HCT116 (cell line): ENCODE data around the gene ZNFX1. TPM values are rescaled to one million over a fixed set of nuclear protein-coding genes. Genes with fewer than 3 reads are reported as not detected.
A peak's percentile ranks its signal among the peaks of the same experiment; 100 is the strongest.

Experiments used
- ATAC-seq: fragments of 200-7000 bp; cut with Tn5 transposase; 2 replicates; pipeline ENCODE4 v1.9.1; 2020; ENCODE audit warnings: mild to moderate bottlenecking, moderate library complexity
- BruUV-seq: library from RNA; stranded (reverse); fragments of 400-500 nt; replicated peaks from 2 replicates; lab custom pipeline; 2021; lab: Mats Ljungman, UMichigan
- CTCF ChIA-PET: fragments of 300-600 bp; sonication (Branson Sonifier 250); formaldehyde crosslinking; loops from one replicate; lab custom pipeline; 2021; ENCODE audit warnings: antibody characterized with exemption; lab: Charles Lee
- POLR2A ChIA-PET: fragments of 300-600, 350-600 bp; sonication (Branson Sonifier 250); formaldehyde crosslinking; loops from one replicate; lab custom pipeline; 2021; ENCODE audit warnings: antibody characterized with exemption; lab: Charles Lee
- RAD21 ChIA-PET, 2 experiments: fragments of 300-600 bp; sonication (Branson Sonifier 250); formaldehyde crosslinking; loops; one replicate each; lab custom pipeline; 2023; ENCODE audit warnings: low total read pairs in 2 of 2; ENCODE audit not compliant: uncharacterized antibody in 2 of 2, unreplicated experiment in 2 of 2, low non-redundant PET in 1 of 2; lab: Charles Lee
- DNase-seq: peaks from one replicate; pipeline ENCODE4 v3.0.0-alpha.2; 2010; ENCODE audit warnings: low read depth, low spot score
- H2AFZ ChIP-seq: fragments of 200-600 bp; shearing (Covaris generic), sonication (generic); 2 replicates; pipeline ENCODE4 v1.6.1; 2017; ENCODE audit warnings: low read depth, mixed run types, mixed read lengths, antibody characterized with exemption, low read length; ENCODE audit not compliant: poor library complexity, severe bottlenecking
- H3K27ac ChIP-seq: 2 replicates; pipeline ENCODE4 v1.5.1; 2012; ENCODE audit warnings: low read depth, low read length
- H3K27me3 ChIP-seq: fragments of 200-600 bp; sonication (generic); 2 replicates; pipeline ENCODE4 v1.6.1; 2016; ENCODE audit warnings: mixed run types, low read length, mixed read lengths; ENCODE audit not compliant: insufficient read depth
- H3K36me3 ChIP-seq, 2 experiments: fragments of 200-500 bp in 1 of 2; fragments of 200-600 bp in 1 of 2; sonication (Bioruptor generic) in 1 of 2; sonication (generic) in 1 of 2; 2 replicates each; pipeline versions ENCODE4 v1.5.1 to v1.6.1; 2014 to 2016; ENCODE audit warnings: low read length in 2 of 2, inconsistent platforms in 1 of 2, mixed read lengths in 1 of 2, mixed run types in 1 of 2; ENCODE audit not compliant: insufficient read depth in 2 of 2, control insufficient read depth in 1 of 2
- H3K4me1 ChIP-seq, 2 experiments: fragments of 200-600 bp in 1 of 2; sonication (generic) in 1 of 2; 2 replicates each; pipeline versions ENCODE4 v1.5.1 to v1.6.1; 2012 to 2017; ENCODE audit warnings: low read length in 2 of 2, inconsistent platforms in 1 of 2, mild to moderate bottlenecking in 1 of 2, mixed read lengths in 1 of 2, mixed run types in 1 of 2, moderate library complexity in 1 of 2; ENCODE audit not compliant: insufficient read depth in 2 of 2, control insufficient read depth in 1 of 2
- H3K4me2 ChIP-seq: fragments of 200-600 bp; sonication (generic); 2 replicates; pipeline ENCODE4 v1.6.1; 2017; ENCODE audit warnings: mixed run types, low read length, mixed read lengths
- H3K4me3 ChIP-seq, 2 experiments: fragments of 200-600 bp in 1 of 2; sonication (generic) in 1 of 2; replicated peaks in 1 of 2; 2 replicates each; pipeline ENCODE4 v1.5.1; 2011 to 2016; ENCODE audit warnings: low read length in 2 of 2, control low read depth in 1 of 2, low read depth in 1 of 2, mild to moderate bottlenecking in 1 of 2, mixed read lengths in 1 of 2, mixed run types in 1 of 2
- H3K79me2 ChIP-seq: fragments of 200-600 bp; sonication (generic); 2 replicates; pipeline ENCODE4 v1.6.1; 2017; ENCODE audit warnings: mild to moderate bottlenecking, mixed run types, low read length, moderate library complexity, mixed read lengths; ENCODE audit not compliant: insufficient read depth
- H3K9ac ChIP-seq: fragments of 200-600 bp; sonication (generic); 2 replicates; pipeline ENCODE4 v1.6.1; 2016; ENCODE audit warnings: low read length, mixed read lengths
- H3K9me2 ChIP-seq: fragments of 200-600 bp; sonication (generic), shearing (Covaris generic); 2 replicates; pipeline ENCODE4 v1.6.1; 2017; ENCODE audit warnings: mixed run types, mild to moderate bottlenecking, moderate library complexity; ENCODE audit not compliant: insufficient read depth
- H3K9me3 ChIP-seq, 2 experiments: fragments of 200-500 bp in 1 of 2; fragments of 200-600 bp in 1 of 2; sonication (Bioruptor generic) in 1 of 2; sonication (generic) in 1 of 2; 2 replicates each; pipeline ENCODE4 v1.6.1; 2014 to 2017; ENCODE audit warnings: low read length in 2 of 2, mixed read lengths in 2 of 2, inconsistent platforms in 1 of 2, low read depth in 1 of 2, mild to moderate bottlenecking in 1 of 2, mixed run types in 1 of 2, moderate library complexity in 1 of 2; ENCODE audit not compliant: control insufficient read depth in 1 of 2, insufficient read depth in 1 of 2
- H4K20me1 ChIP-seq: fragments of 200-600 bp; sonication (generic), shearing (Covaris generic); 2 replicates; pipeline ENCODE4 v1.6.1; 2017; ENCODE audit warnings: mixed run types, mild to moderate bottlenecking, moderate library complexity; ENCODE audit not compliant: insufficient read depth
- CTCF ChIP-seq, 3 experiments: fragments of 200-600 bp in 1 of 3; sonication (generic) in 1 of 3; IDR thresholded peaks in 2 of 3; conservative IDR thresholded peaks in 1 of 3; 2 replicates each; pipeline ENCODE4 v1.5.1; 2012 to 2017; ENCODE audit warnings: low read depth in 2 of 3, low read length in 2 of 3, antibody characterized with exemption in 1 of 3, borderline replicate concordance in 1 of 3, control low read depth in 1 of 3, mild to moderate bottlenecking in 1 of 3, mixed read lengths in 1 of 3, mixed run types in 1 of 3, moderate library complexity in 1 of 3; ENCODE audit not compliant: insufficient read depth in 1 of 3
- EGR1 ChIP-seq: IDR thresholded peaks from 2 replicates; pipeline ENCODE4 v1.6.1; 2012; ENCODE audit warnings: low read depth
- EZH2phosphoT487 ChIP-seq: fragments of 200-600 bp; IDR thresholded peaks from 2 replicates; pipeline ENCODE4 v1.6.1; 2018; ENCODE audit warnings: antibody characterized with exemption, borderline replicate concordance
- JUND ChIP-seq: IDR thresholded peaks from 2 replicates; pipeline ENCODE4 v1.6.1; 2012
- MAX ChIP-seq: IDR thresholded peaks from 2 replicates; pipeline ENCODE4 v1.6.1; 2012
- RAD21 ChIP-seq: IDR thresholded peaks from 2 replicates; pipeline ENCODE4 v1.6.1; 2012; ENCODE audit warnings: low read depth, mild to moderate bottlenecking
- SRF ChIP-seq: IDR thresholded peaks from 2 replicates; pipeline ENCODE4 v1.6.1; 2012; ENCODE audit warnings: low read depth
- ZFX ChIP-seq: fragments of 450-650 bp; IDR thresholded peaks from 2 replicates; pipeline ENCODE4 v1.6.1; 2017
- intact Hi-C: fragments of 100-400 bp; cut with micrococcal nuclease; formaldehyde crosslinking; loops from 2 replicates; pipeline ENCODE4 v1.10.0; 2022
- total RNA-seq: library from RNA; stranded (reverse); gene quantifications from one replicate; pipeline ENCODE4 v1.2.1, GENCODE V29; 2021; ENCODE audit not compliant: unreplicated experiment

ZNFX1 gene
- total RNA-seq, 1 experiment from 2014 or later = 24.1 TPM

- no peak overlapping the region for H3K27ac ChIP-seq
- DNase-seq (peak; percentile 50), ATAC-seq (peak; percentile 91)
- H3K27me3 ChIP-seq = peaks cover 12% of the 10 kb centered on the region
- H3K9me3 ChIP-seq = no peaks in the 10 kb centered on the region
- BruUV-seq = no TSS peak
- H3K36me3 ChIP-seq = no peaks in the 10 kb centered on the region
- intact Hi-C loops = loop anchor here (2.0 to 5.0 kb wide), 2 partner anchors 74 to 188 kb away; no protein-coding TSS in a partner anchor
- no peak overlapping the region for H3K4me2 ChIP-seq
- peaks cover 2 to 8% of the 10 kb centered on the region in 2 experiments; a peak in 3 of 4 replicates for H3K4me1 ChIP-seq
- H4K20me1 ChIP-seq = no peaks in the 10 kb centered on the region
- ChIA-PET POLR2A (interaction anchor here (1.1 to 2.5 kb wide), 3 partner anchors 39 to 101 kb away, joined by 3 to 10 read pairs (median 5); partner anchors contain the start of genes DDX27 and ZNFX1), RAD21 (interaction anchor here (1.0 to 1.4 kb wide), 2 partner anchors 73 to 74 kb away, joined by 3 read pairs; no protein-coding TSS in a partner anchor), CTCF (interaction anchor here (0.7 to 3.0 kb wide), 15 partner anchors 11 to 333 kb away, joined by 3 to 26 read pairs (median 3); no protein-coding TSS in a partner anchor)
- H3K9me2 ChIP-seq = no peaks in the 10 kb centered on the region
- no peak overlapping the region for H3K9ac ChIP-seq
- no peak overlapping the region for H2AFZ ChIP-seq
- TF ChIP-seq CTCF (IDR thresholded peaks at IDR 0.05 in 2 of 3, conservative IDR thresholded peaks at IDR 0.05 in 1 of 3; ENCODE audit: borderline replicate concordance in 1 of 3, insufficient read depth in 1 of 3, low read depth in 2 of 3, low read length in 2 of 3) (peak; percentile 27 to 55 (median 53); a peak in 5 of 6 replicates), JUND (no peak), EZH2phosphoT487 (no peak), EGR1 (no peak), RAD21 (peak; percentile 54), ZFX (no peak)
- no peak overlapping the region for H3K4me3 ChIP-seq
- H3K79me2 ChIP-seq = no peaks in the 10 kb centered on the region
Measured at GRCh38 chr20:49320460-49320859, 42.6 kb upstream of the ZNFX1 start.

DNA sequence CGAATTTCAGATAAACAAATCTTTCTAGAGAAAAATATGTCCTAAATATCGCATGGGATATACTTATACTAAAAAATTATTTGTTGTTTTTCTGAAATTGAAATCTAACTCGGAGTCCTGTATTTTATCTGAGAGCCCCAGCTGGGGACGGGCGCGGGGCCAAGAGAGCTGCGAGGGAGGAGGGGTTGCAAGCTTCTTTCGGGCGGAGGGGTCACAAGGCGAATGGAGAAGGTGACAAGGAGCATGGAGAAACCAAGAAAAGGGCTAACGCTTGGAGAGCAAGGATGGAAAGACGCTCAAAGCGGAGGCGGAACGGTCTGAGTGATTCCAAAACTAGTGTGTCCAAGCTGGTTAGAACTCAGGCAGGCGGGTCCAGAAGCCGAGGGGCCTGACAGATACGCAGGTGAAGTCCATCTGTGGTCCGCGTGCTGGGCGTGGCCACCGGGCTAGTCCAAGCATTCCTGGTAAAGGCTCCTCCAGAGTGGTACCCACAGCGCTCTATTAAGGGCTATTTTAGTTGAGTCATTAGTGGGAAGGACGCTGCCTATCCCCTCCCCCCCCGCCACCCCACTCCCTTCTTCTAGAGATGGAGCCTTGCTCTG lies 41.5 kb upstream of the ZNFX1 start:
- Histone ChIP-seq H3K9me3 (no peaks in the 10 kb centered on the region), H3K27me3 (peaks cover 7% of the 10 kb centered on the region; the same call in 1 of the 2 replicates), H4K20me1 (no peaks in the 10 kb centered on the region), H3K9ac (no peak overlapping the region), H3K36me3 (no peaks in the 10 kb centered on the region), H3K9me2 (no peaks in the 10 kb centered on the region), H3K4me3 (no peak overlapping the region), H3K4me2 (no peak overlapping the region), H3K4me1 (peaks cover 2 to 8% of the 10 kb centered on the region in 2 experiments; a peak in 3 of 4 replicates), H2AFZ (no peak overlapping the region), H3K79me2 (no peaks in the 10 kb centered on the region), H3K27ac (no peak overlapping the region)
- TF ChIP-seq SRF (no peak), RAD21 (no peak), JUND (no peak), MAX (no peak)
- intact Hi-C loops = no loop called here
- BruUV-seq = no TSS peak
- RAD21 ChIA-PET = no interaction called here
- CTCF ChIA-PET = interaction anchor here (3.0 kb wide), 1 partner anchor 73 kb away, joined by 26 read pairs; no protein-coding TSS in a partner anchor
- no peak for DNase-seq
- ATAC-seq = no peak
- POLR2A ChIA-PET = no interaction called here
